ENCODE results near the gene MTUS2.

- no peak for TF ChIP-seq YY1 (IDR thresholded peaks at IDR 0.05; ENCODE audit: insufficient read depth, insufficient read length)
- TF ChIP-seq ZNF274 (IDR thresholded peaks at IDR 0.05; ENCODE audit: low read depth, low read length), result no peak
Measured at GRCh38 chr13:29067306-29067945, 247.3 kb downstream of the MTUS2 start.
